Esophagus muscularis mucosa (tissue), 4 donors: ENCODE measurements around the gene MPHOSPH6. TPM values are rescaled to one million over a fixed set of nuclear protein-coding genes. Genes with fewer than 3 reads are reported as not detected.
"Not testable (repeated sequence)": the region's sequence is repeated elsewhere in the genome, so short reads cannot be mapped to it uniquely, and the experiment has no call there.

Experiments used
- DNase-seq: peaks from one replicate; pipeline ENCODE4 v3.0.0-alpha.2; 2017; ENCODE audit errors: extremely low spot score
- H3K27ac ChIP-seq, 4 donors: fragments of 200-600 bp; sonication (generic); replicated peaks in 1 of 4; 1 replicate in 3 of 4; 2 replicates in 1 of 4; pipeline ENCODE4 v1.5.1; 2016 to 2019; ENCODE audit warnings: mild to moderate bottlenecking in 1 of 4
- H3K27me3 ChIP-seq, 4 donors: fragments of 200-600 bp; sonication (generic); one replicate each; pipeline versions ENCODE4 v1.5.1 to v1.6.0; 2016 to 2019
- H3K36me3 ChIP-seq, 4 donors: fragments of 200-600 bp; sonication (generic); one replicate each; pipeline ENCODE4 v1.5.1; 2016 to 2019
- H3K4me1 ChIP-seq, 4 donors: fragments of 200-600 bp; sonication (generic); one replicate each; pipeline ENCODE4 v1.5.1; 2016 to 2019
- H3K4me3 ChIP-seq, 4 donors: fragments of 200-600 bp; sonication (generic); 1 replicate in 2 of 4; 2 replicates in 2 of 4; pipeline ENCODE4 v1.5.1; 2016 to 2019; ENCODE audit warnings: mild to moderate bottlenecking in 4 of 4, moderate library complexity in 1 of 4
- H3K9me3 ChIP-seq, 4 donors: fragments of 200-600 bp; sonication (generic); 1 replicate in 3 of 4; 2 replicates in 1 of 4; pipeline ENCODE4 v1.5.1; 2016 to 2019
- EP300 ChIP-seq: sonication (generic); formaldehyde crosslinking; IDR thresholded peaks from one replicate; pipeline ENCODE4 v1.6.1; 2017; ENCODE audit warnings: antibody characterized with exemption
- POLR2A ChIP-seq: fragments of 450-650 bp; IDR thresholded peaks from one replicate; pipeline ENCODE4 v1.6.1; 2017; ENCODE audit warnings: antibody characterized with exemption, moderate library complexity, mild to moderate bottlenecking, low read depth
- POLR2AphosphoS5 ChIP-seq, 2 donors: sonication (generic); formaldehyde crosslinking; IDR thresholded peaks; one replicate each; pipeline ENCODE4 v1.6.1; 2017; ENCODE audit warnings: antibody characterized with exemption in 2 of 2
- WGBS: methylation state at CpG from one replicate; pipeline ENCODE4 v1.1.5; 2018; 5-methylcytosine and 5-hydroxymethylcytosine counted together
- intact Hi-C: fragments of 100-400 bp; cut with DNase I; formaldehyde crosslinking; loops from one replicate; pipeline ENCODE4 v1.15.1; 2023
- total RNA-seq, 4 donors: library from RNA; depleted of rRNA; stranded (reverse); fragments of >200 nt; gene quantifications; one replicate each; pipeline versions ENCODE4 v1.1.0 to v1.2.1, GENCODE V29; 2016
- TF ChIP-seq, protein P1 (sequence below), 3 experiments: fragments of 200-600 bp in 2 of 3; fragments of 450-650 bp in 1 of 3; sonication (generic) in 2 of 3; IDR thresholded peaks; one replicate each; pipeline ENCODE4 v1.5.1; 2017 to 2019; ENCODE audit warnings: antibody characterized with exemption in 3 of 3, mild to moderate bottlenecking in 2 of 3, moderate library complexity in 1 of 3

Gene MPHOSPH6
- total RNA-seq, 4 donors from 2014 or later, result 7.2 to 26.2 (median 12.6) TPM

DNA sequence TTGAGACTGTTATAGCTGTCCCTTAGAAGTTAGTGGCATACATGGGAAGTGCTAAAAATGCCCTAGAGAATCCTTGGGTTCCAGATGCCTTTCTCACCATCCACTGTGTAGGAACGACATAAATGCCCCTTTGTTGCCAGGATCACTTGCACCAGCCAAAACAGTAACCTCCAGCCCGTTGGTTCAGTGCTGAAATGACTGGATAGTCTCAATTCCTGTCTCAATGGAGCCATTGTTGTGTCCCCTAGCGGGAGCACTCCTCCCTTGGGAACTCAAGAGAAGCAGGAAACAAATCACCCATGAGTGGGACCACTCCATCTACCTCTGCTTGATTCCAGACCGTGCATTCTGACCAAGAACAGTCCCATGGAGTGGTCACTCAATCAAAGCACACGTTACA, 23.1 kb downstream of the MPHOSPH6 start:
- 85% methylated on average over 4 of the region's 5 CpGs for WGBS
- H3K4me1 ChIP-seq, result no peaks in the 10 kb centered on the region
- intact Hi-C loops, result no loop called here

DNA sequence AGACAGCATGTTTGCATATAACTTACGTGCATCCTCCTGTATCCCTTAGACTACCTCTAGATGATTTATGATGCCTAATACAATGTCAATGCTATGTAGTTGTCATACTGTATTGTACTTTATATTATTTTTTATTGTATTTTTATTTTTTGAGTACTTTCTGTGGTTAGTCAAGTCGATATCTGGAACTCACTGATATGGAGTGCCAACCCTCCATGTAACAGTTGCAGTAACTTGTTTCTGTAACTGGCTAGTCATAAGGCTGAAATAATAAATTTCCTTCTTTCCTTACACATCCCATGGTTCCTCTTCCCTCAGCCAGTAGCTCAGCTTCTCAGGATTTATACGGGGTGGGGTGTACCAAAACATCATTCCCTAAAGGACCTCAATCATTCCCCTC, 23.5 kb downstream of the MPHOSPH6 start:
- intact Hi-C loops, result no loop called here

More for the DNA sequence above, 23.1 kb downstream of the MPHOSPH6 start:
- no peaks in the 10 kb centered on the region for H3K27me3 ChIP-seq
- TF ChIP-seq EP300, result no peak
- TF ChIP-seq, protein P1, sequence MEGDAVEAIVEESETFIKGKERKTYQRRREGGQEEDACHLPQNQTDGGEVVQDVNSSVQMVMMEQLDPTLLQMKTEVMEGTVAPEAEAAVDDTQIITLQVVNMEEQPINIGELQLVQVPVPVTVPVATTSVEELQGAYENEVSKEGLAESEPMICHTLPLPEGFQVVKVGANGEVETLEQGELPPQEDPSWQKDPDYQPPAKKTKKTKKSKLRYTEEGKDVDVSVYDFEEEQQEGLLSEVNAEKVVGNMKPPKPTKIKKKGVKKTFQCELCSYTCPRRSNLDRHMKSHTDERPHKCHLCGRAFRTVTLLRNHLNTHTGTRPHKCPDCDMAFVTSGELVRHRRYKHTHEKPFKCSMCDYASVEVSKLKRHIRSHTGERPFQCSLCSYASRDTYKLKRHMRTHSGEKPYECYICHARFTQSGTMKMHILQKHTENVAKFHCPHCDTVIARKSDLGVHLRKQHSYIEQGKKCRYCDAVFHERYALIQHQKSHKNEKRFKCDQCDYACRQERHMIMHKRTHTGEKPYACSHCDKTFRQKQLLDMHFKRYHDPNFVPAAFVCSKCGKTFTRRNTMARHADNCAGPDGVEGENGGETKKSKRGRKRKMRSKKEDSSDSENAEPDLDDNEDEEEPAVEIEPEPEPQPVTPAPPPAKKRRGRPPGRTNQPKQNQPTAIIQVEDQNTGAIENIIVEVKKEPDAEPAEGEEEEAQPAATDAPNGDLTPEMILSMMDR (IDR thresholded peaks at IDR 0.05), result no peak
- no peak for TF ChIP-seq POLR2AphosphoS5 (IDR thresholded peaks at IDR 0.05)
- TF ChIP-seq POLR2A, result no peak
- H3K4me3 ChIP-seq, result no peak overlapping the region
- peaks cover 5 to 22% (median 14%) of the 10 kb centered on the region in 4 donors for H3K36me3 ChIP-seq
- no peak for DNase-seq
- no peaks in the 10 kb centered on the region for H3K9me3 ChIP-seq
- H3K27ac ChIP-seq, result no peak overlapping the region

DNA sequence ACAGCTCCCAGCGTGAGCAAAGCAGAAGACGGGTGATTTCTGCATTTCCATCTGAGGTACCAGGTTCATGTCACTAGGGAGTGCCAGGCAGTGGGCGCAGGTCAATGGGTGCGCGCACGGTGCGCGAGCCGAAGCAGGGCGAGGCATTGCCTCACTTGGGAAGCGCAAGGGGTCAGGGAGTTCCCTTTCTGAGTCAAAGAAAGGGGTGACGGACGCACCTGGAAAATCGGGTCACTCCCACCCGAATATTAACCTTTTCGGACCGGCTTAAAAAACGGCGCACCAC, 30.8 kb downstream of the MPHOSPH6 start:
- H3K36me3 ChIP-seq, H3K4me3 ChIP-seq, H3K9me3 ChIP-seq, DNase-seq, H3K27me3 ChIP-seq, intact Hi-C loops, H3K27ac ChIP-seq, H3K4me1 ChIP-seq: not testable (repeated sequence)
- 88% methylated on average over 16 of the region's 19 CpGs for WGBS

More for the DNA sequence above, 23.5 kb downstream of the MPHOSPH6 start:
- no peaks in the 10 kb centered on the region for H3K9me3 ChIP-seq
- H3K4me3 ChIP-seq, result no peak overlapping the region
- H3K27ac ChIP-seq, result no peak overlapping the region
- TF ChIP-seq POLR2AphosphoS5 (IDR thresholded peaks at IDR 0.05) (no peak), POLR2A (no peak)
- TF ChIP-seq, protein P1 (IDR thresholded peaks at IDR 0.05), result no peak
- WGBS, result 64% methylated on average over 3 of the region's 3 CpGs
- H3K27me3 ChIP-seq, result no peaks in the 10 kb centered on the region
- no peaks in the 10 kb centered on the region for H3K4me1 ChIP-seq
- DNase-seq, result no peak
- H3K36me3 ChIP-seq, result peaks cover 5 to 22% (median 14%) of the 10 kb centered on the region in 4 donors

DNA sequence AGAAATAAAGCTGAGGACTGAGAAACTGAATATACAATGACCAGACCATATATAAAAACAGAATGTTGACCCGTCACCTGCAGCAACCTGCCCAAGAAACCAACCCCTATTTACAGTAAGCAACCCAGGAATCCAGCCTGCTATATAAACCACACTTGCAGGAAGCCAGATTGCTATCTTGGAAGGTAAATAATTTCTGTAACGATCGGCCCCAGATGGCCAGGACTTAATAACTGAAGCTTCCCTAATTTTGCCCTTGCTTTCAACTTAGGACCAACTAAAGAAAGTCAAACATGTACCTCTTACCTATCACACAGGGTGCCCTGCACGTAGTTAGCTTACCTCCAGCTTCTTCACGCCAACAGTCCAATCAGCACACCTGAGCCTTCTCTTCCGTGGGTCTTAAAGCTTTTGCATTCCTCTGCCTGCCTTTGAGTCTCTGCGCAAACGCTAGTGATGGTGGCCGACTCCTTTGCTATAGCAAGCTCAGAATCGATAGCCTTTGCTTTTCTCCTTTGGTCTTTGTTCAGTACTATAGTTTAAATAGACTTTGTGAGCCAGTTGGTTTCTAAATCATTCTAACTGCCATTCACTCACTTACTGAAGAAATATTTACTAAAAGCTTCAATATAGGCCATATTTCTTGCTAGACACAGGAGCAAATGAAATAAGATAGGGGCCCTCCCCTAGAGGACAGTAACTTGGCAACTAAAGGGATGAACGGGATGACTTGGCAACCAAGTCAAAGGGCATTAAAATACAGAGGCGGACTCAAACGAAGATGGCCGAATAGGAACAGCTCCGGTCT, 31.3 kb downstream of the MPHOSPH6 start:
- no peaks in the 10 kb centered on the region for H3K9me3 ChIP-seq
- intact Hi-C loops, result no loop called here
- no peaks in the 10 kb centered on the region for H3K36me3 ChIP-seq
- no peak overlapping the region for H3K27ac ChIP-seq
- DNase-seq, result no peak
- no peaks in the 10 kb centered on the region for H3K27me3 ChIP-seq
- TF ChIP-seq POLR2A, result no peak
- TF ChIP-seq, protein P1 (IDR thresholded peaks at IDR 0.05), result no peak
- TF ChIP-seq POLR2AphosphoS5 (IDR thresholded peaks at IDR 0.05), result no peak
- TF ChIP-seq EP300, result no peak
- 92% methylated on average over 15 of the region's 15 CpGs for WGBS
- no peak overlapping the region for H3K4me3 ChIP-seq
- no peaks in the 10 kb centered on the region for H3K4me1 ChIP-seq

DNA sequence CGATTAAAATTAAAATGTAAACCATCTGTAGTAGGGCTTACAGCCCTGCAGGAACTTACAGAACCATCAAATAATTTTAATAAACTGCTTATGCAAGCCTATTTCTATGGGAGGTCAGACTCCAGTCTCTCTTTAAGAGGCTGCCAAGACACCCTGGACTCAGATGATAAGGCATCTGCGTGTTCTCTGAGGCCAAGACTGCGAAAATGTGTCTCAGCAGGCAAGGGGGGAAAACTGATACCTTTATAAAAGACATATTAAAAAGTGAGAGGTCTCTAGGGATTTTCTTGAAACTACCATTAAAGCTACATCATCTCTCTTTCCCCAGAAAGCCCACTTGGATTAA, 32.2 kb downstream of the MPHOSPH6 start:
- H3K4me3 ChIP-seq, result no peak overlapping the region
- TF ChIP-seq POLR2AphosphoS5 (IDR thresholded peaks at IDR 0.05) (no peak), EP300 (no peak), POLR2A (no peak)
- TF ChIP-seq, protein P1 (IDR thresholded peaks at IDR 0.05), result no peak
- no peaks in the 10 kb centered on the region for H3K9me3 ChIP-seq
- H3K36me3 ChIP-seq, result no peaks in the 10 kb centered on the region
- H3K27me3 ChIP-seq, result no peaks in the 10 kb centered on the region
- 64% methylated on average over 3 of the region's 3 CpGs for WGBS
- intact Hi-C loops, result no loop called here
- H3K27ac ChIP-seq, result no peak overlapping the region
- no peak for DNase-seq
- H3K4me1 ChIP-seq, result no peaks in the 10 kb centered on the region
